Gastroesophageal sphincter (tissue), 3 donors: Measurements from ENCODE around the gene MYO1F.

ENCODE experiments used
- EP300 ChIP-seq: sonication (generic); formaldehyde crosslinking; IDR thresholded peaks from one replicate; pipeline ENCODE4 v1.6.1; 2017; ENCODE audit warnings: antibody characterized with exemption, mild to moderate bottlenecking
- POLR2A ChIP-seq, 2 donors: fragments of 450-650 bp; IDR thresholded peaks; one replicate each; pipeline ENCODE4 v1.6.1; 2017; ENCODE audit warnings: antibody characterized with exemption in 2 of 2, mild to moderate bottlenecking in 2 of 2, moderate library complexity in 1 of 2
- POLR2AphosphoS5 ChIP-seq: sonication (generic); formaldehyde crosslinking; IDR thresholded peaks from one replicate; pipeline ENCODE4 v1.6.1; 2017; ENCODE audit warnings: antibody characterized with exemption
- TF ChIP-seq, protein P1 (sequence below), 4 experiments: fragments of 200-600 bp in 2 of 4; fragments of 450-650 bp in 2 of 4; sonication (generic) in 1 of 4; IDR thresholded peaks; one replicate each; pipeline ENCODE4 v1.5.1; 2017 to 2019; ENCODE audit warnings: antibody characterized with exemption in 4 of 4, mild to moderate bottlenecking in 2 of 4, moderate library complexity in 2 of 4

DNA sequence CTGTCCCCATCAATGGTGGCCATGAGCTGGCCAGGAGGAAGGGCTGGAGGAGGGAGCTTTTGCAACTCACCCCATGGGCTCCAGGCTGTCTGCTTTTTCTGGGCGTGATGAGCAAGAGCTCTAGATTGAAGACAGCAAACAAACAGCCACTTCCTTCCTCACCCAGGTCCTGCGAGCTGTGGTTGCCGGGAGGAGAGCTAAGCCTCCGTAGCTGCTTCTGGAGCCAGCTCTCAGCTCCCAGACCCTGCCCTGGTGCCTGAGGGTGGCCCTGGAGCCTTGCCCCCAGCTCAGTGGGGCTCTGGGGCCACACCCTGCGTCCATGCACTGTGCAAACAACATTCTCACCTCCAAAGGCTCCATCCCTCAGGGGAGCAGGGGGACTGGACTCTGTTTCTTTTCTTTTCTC is 6.2 kb downstream of the MYO1F start:
- TF ChIP-seq, protein P1, sequence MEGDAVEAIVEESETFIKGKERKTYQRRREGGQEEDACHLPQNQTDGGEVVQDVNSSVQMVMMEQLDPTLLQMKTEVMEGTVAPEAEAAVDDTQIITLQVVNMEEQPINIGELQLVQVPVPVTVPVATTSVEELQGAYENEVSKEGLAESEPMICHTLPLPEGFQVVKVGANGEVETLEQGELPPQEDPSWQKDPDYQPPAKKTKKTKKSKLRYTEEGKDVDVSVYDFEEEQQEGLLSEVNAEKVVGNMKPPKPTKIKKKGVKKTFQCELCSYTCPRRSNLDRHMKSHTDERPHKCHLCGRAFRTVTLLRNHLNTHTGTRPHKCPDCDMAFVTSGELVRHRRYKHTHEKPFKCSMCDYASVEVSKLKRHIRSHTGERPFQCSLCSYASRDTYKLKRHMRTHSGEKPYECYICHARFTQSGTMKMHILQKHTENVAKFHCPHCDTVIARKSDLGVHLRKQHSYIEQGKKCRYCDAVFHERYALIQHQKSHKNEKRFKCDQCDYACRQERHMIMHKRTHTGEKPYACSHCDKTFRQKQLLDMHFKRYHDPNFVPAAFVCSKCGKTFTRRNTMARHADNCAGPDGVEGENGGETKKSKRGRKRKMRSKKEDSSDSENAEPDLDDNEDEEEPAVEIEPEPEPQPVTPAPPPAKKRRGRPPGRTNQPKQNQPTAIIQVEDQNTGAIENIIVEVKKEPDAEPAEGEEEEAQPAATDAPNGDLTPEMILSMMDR (IDR thresholded peaks at IDR 0.05), result no peak
- TF ChIP-seq POLR2A (IDR thresholded peaks at IDR 0.05), result no peak
- TF ChIP-seq POLR2AphosphoS5, result no peak
- no peak for TF ChIP-seq EP300
